ENCODE measurements around the gene REM1.
"Not testable (repeated sequence)": the region's sequence is repeated elsewhere in the genome, so short reads cannot be mapped to it uniquely, and the experiment has no call there.

DNA sequence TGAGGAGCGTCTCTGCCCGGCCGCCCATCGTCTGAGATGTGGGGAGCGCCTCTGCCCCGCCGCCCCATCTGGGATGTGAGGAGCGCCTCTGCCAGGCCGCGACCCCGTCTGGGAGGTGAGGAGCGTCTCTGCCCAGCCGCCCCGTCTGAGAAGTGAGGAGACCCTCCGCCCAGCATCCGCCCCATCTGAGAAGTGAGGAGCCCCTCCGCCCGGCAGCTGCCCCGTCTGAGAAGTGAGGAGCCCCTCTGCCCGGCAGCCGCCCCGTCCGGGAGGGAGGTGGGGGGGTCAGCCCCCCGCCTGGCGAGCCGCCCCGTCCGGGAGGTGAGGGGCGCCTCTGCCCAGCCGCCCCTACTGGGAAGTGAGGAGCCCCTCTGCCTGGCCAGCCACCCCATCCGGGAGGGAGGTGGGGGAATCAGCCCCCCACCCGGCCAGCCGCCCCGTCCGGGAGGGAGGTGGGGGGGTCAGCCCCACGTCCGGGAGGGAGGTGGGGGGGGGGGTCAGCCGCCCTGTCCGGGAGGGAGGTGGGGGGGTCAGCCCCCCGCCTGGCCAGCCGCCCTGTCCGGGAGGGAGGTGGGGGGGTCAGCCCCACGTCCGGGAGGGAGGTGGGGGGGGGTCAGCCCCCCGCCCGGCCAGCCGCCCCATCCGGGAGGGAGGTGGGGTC is 48.1 kb upstream of the REM1 start:
- TF ChIP-seq, protein P1, sequence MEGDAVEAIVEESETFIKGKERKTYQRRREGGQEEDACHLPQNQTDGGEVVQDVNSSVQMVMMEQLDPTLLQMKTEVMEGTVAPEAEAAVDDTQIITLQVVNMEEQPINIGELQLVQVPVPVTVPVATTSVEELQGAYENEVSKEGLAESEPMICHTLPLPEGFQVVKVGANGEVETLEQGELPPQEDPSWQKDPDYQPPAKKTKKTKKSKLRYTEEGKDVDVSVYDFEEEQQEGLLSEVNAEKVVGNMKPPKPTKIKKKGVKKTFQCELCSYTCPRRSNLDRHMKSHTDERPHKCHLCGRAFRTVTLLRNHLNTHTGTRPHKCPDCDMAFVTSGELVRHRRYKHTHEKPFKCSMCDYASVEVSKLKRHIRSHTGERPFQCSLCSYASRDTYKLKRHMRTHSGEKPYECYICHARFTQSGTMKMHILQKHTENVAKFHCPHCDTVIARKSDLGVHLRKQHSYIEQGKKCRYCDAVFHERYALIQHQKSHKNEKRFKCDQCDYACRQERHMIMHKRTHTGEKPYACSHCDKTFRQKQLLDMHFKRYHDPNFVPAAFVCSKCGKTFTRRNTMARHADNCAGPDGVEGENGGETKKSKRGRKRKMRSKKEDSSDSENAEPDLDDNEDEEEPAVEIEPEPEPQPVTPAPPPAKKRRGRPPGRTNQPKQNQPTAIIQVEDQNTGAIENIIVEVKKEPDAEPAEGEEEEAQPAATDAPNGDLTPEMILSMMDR (IDR thresholded peaks at IDR 0.05): not testable (repeated sequence)
- not testable (repeated sequence) for TF ChIP-seq POLR2A, POLR2AphosphoS5, EP300 (IDR thresholded peaks at IDR 0.05)
